ENCODE data around the gene HTR3B.
"Not testable (repeated sequence)": the region's sequence is repeated elsewhere in the genome, so short reads cannot be mapped to it uniquely, and the experiment has no call there.

The HTR3B gene

DNA sequence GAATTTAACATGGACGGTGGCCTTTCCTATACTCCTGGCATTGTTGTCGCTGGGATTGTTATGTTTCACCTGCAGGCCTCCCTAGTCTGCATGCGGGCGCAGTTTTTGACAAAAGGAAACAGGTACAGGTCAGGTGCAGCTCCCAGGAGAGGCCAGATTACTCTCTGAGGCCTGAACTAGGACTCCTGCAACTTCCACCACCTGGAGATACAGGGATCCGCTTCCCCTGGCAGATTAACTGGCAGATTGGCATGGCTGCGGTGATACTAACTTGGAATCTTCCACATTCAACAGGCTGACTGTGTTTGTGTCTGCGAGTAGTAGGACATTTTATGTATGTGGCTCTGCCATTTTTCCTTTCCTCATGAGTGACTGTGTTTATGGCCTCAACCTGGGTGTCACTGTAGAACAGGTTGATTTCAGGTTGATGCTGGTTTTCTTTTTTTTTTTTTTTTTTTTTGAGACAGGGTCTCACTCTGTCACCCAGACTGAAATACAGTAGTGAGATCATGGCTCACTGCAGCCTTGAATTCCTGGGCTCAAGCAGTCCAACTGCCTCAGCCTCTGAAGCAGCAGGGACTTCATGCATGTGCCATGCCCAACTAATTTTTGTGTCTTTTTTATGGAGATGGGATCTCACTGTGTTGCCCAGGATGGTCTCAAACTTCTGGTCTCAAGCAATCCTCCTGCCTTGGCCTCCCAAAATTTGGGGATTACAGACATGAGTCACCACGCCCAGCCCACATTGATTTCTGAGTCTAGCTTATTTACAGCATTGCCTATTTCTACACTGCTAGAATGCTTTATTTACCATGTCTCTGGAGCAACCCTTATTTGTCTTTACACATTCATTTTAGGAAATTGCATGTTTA lies 27.6 kb upstream of the HTR3B start:
- TF ChIP-seq ZFP30 (CRISPR knock-in tag; IDR thresholded peaks at IDR 0.05): no peak
- no peak for TF ChIP-seq ARNTL (CRISPR knock-in tag; IDR thresholded peaks at IDR 0.05; ENCODE audit: borderline replicate concordance, low read depth)
- TF ChIP-seq, protein P1, sequence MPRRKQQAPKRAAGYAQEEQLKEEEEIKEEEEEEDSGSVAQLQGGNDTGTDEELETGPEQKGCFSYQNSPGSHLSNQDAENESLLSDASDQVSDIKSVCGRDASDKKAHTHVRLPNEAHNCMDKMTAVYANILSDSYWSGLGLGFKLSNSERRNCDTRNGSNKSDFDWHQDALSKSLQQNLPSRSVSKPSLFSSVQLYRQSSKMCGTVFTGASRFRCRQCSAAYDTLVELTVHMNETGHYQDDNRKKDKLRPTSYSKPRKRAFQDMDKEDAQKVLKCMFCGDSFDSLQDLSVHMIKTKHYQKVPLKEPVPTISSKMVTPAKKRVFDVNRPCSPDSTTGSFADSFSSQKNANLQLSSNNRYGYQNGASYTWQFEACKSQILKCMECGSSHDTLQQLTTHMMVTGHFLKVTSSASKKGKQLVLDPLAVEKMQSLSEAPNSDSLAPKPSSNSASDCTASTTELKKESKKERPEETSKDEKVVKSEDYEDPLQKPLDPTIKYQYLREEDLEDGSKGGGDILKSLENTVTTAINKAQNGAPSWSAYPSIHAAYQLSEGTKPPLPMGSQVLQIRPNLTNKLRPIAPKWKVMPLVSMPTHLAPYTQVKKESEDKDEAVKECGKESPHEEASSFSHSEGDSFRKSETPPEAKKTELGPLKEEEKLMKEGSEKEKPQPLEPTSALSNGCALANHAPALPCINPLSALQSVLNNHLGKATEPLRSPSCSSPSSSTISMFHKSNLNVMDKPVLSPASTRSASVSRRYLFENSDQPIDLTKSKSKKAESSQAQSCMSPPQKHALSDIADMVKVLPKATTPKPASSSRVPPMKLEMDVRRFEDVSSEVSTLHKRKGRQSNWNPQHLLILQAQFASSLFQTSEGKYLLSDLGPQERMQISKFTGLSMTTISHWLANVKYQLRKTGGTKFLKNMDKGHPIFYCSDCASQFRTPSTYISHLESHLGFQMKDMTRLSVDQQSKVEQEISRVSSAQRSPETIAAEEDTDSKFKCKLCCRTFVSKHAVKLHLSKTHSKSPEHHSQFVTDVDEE (CRISPR knock-in tag; IDR thresholded peaks at IDR 0.05): no peak
- TF ChIP-seq, protein P2, sequence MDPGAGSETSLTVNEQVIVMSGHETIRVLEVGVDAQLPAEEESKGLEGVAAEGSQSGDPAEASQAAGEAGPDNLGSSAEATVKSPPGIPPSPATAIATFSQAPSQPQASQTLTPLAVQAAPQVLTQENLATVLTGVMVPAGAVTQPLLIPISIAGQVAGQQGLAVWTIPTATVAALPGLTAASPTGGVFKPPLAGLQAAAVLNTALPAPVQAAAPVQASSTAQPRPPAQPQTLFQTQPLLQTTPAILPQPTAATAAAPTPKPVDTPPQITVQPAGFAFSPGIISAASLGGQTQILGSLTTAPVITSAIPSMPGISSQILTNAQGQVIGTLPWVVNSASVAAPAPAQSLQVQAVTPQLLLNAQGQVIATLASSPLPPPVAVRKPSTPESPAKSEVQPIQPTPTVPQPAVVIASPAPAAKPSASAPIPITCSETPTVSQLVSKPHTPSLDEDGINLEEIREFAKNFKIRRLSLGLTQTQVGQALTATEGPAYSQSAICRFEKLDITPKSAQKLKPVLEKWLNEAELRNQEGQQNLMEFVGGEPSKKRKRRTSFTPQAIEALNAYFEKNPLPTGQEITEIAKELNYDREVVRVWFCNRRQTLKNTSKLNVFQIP (CRISPR knock-in tag; IDR thresholded peaks at IDR 0.05; ENCODE audit: borderline replicate concordance, low read depth): no peak
- no peak for TF ChIP-seq TOX (CRISPR knock-in tag; IDR thresholded peaks at IDR 0.05; ENCODE audit: borderline replicate concordance)
- TF ChIP-seq ZNF8 (CRISPR knock-in tag; IDR thresholded peaks at IDR 0.05): no peak
- no peak for TF ChIP-seq RARB (CRISPR knock-in tag; IDR thresholded peaks at IDR 0.05)
- ATAC-seq: no peak

DNA sequence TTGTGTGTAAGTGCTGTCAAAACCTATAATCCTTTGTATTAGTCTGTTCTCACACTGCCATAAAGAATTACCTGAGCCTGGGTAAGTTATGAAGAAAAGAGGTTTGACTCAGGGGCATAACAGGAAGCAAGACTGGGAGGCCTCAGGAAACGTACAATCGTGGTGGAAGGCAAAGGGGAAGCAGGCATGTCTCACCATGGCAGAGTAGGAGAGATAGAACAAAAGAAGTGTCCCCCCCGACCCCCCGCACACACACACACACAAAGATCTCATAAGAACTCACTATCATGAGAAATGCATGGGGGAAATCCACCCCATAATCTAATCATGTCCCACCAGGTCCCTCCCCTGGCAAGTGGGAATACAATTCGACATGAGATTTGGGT lies 26.9 kb upstream of the HTR3B start:
- TF ChIP-seq ZFP3 (CRISPR knock-in tag; IDR thresholded peaks at IDR 0.05) (no peak), ESRRG (CRISPR knock-in tag; IDR thresholded peaks at IDR 0.05) (no peak), TCF4 (CRISPR knock-in tag; IDR thresholded peaks at IDR 0.05; ENCODE audit: borderline replicate concordance) (no peak), ZFP30 (CRISPR knock-in tag; IDR thresholded peaks at IDR 0.05) (no peak), OSR1 (CRISPR knock-in tag; IDR thresholded peaks at IDR 0.05) (no peak), ARNTL (CRISPR knock-in tag; IDR thresholded peaks at IDR 0.05; ENCODE audit: borderline replicate concordance, low read depth) (no peak), PPARA (CRISPR knock-in tag; IDR thresholded peaks at IDR 0.05; ENCODE audit: borderline replicate concordance) (no peak), CSDC2 (CRISPR knock-in tag; IDR thresholded peaks at IDR 0.05) (no peak), ZNF565 (CRISPR knock-in tag; conservative IDR thresholded peaks at IDR 0.05; ENCODE audit: low read depth) (no peak), ZC3H10 (CRISPR knock-in tag; IDR thresholded peaks at IDR 0.05) (no peak), RARB (CRISPR knock-in tag; IDR thresholded peaks at IDR 0.05) (no peak), BACH2 (CRISPR knock-in tag; IDR thresholded peaks at IDR 0.05; ENCODE audit: borderline replicate concordance) (no peak)
- TF ChIP-seq, protein P2 (CRISPR knock-in tag; IDR thresholded peaks at IDR 0.05; ENCODE audit: borderline replicate concordance, low read depth): no peak
- TF ChIP-seq, protein P3, sequence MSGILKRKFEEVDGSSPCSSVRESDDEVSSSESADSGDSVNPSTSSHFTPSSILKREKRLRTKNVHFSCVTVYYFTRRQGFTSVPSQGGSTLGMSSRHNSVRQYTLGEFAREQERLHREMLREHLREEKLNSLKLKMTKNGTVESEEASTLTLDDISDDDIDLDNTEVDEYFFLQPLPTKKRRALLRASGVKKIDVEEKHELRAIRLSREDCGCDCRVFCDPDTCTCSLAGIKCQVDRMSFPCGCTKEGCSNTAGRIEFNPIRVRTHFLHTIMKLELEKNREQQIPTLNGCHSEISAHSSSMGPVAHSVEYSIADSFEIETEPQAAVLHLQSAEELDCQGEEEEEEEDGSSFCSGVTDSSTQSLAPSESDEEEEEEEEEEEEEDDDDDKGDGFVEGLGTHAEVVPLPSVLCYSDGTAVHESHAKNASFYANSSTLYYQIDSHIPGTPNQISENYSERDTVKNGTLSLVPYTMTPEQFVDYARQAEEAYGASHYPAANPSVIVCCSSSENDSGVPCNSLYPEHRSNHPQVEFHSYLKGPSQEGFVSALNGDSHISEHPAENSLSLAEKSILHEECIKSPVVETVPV (CRISPR knock-in tag; IDR thresholded peaks at IDR 0.05): no peak
- TF ChIP-seq, protein P4, sequence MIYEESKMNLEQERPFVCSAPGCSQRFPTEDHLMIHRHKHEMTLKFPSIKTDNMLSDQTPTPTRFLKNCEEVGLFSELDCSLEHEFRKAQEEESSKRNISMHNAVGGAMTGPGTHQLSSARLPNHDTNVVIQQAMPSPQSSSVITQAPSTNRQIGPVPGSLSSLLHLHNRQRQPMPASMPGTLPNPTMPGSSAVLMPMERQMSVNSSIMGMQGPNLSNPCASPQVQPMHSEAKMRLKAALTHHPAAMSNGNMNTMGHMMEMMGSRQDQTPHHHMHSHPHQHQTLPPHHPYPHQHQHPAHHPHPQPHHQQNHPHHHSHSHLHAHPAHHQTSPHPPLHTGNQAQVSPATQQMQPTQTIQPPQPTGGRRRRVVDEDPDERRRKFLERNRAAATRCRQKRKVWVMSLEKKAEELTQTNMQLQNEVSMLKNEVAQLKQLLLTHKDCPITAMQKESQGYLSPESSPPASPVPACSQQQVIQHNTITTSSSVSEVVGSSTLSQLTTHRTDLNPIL (CRISPR knock-in tag; IDR thresholded peaks at IDR 0.05; ENCODE audit: low read depth): no peak
- ATAC-seq: no peak

DNA sequence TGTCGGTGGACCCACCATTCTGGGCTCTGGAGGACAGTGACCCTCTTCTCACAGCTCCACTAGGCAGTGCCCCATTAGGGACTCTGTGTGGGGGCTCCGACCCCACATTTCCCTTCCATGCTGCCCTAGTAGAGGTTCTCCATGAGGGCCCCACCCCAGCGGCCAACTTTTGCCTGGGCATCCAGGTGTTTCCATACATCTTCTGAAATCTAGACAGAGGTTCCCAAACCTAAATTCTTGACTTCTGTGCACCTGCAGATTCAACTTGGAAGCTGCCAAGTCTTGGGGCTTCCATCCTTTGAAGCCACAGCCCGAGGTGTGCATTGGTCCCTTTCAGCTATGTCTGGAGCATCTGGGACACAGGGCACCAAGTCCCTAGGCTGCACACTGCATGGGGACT lies 25.1 kb upstream of the HTR3B start:
- ATAC-seq: not testable (repeated sequence)

DNA sequence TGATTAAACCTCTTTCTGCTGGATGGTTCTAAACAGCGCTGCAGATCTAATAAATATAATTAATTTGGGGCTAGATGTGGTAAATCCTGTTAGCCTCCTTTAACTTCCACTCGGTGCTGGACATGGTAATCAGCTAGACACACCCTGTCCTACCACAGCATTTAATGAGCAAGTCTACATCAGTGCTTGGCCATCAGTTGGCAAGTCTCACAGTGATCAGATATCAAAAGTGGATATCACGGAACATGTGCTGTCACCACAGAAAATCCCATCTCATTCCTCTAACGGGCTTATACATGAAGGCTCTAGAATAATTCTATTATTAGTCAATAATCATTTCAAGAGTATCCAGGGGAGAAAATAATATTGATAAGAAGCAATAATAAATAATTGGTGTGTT lies 23.6 kb upstream of the HTR3B start:
- ATAC-seq: no peak
- no peak for TF ChIP-seq ESRRG (CRISPR knock-in tag; IDR thresholded peaks at IDR 0.05)
- TF ChIP-seq, protein P1 (CRISPR knock-in tag; IDR thresholded peaks at IDR 0.05): no peak
- TF ChIP-seq CSDC2 (CRISPR knock-in tag; IDR thresholded peaks at IDR 0.05): no peak
- TF ChIP-seq, protein P3 (CRISPR knock-in tag; IDR thresholded peaks at IDR 0.05): no peak
